GM21360 (cell line): ENCODE measurements around the gene WDR82.

Experiments used
- ATAC-seq: cut with Tn5 transposase; IDR thresholded peaks from one replicate; pipeline ENCODE4 v1.9.1; 2021; ENCODE audit warnings: mild to moderate bottlenecking, moderate library complexity; ENCODE audit not compliant: unreplicated experiment

WDR82 gene

GRCh38 chr3:52238761-52239701 is 39.4 kb downstream of the WDR82 start, which contains the start of gene TWF2:
Gene TWF2, minus strand, starts transcription at chr3:52239158. Its CDS starts 142 bp downstream, at chr3:52239016.
- peak; percentile 66 for ATAC-seq

GRCh38 chr3:52238193-52238760 is 40.2 kb downstream of the WDR82 start:
- peak; percentile 2 for ATAC-seq

- ATAC-seq: no peak
These were observed 40.7 kb downstream of the WDR82 start for GRCh38 chr3:52237657-52238172.

- ATAC-seq: no peak
These were observed 41.3 kb downstream of the WDR82 start for GRCh38 chr3:52237006-52237656.

GRCh38 chr3:52236424-52236886 is 42.0 kb downstream of the WDR82 start:
- ATAC-seq: no peak

DNA sequence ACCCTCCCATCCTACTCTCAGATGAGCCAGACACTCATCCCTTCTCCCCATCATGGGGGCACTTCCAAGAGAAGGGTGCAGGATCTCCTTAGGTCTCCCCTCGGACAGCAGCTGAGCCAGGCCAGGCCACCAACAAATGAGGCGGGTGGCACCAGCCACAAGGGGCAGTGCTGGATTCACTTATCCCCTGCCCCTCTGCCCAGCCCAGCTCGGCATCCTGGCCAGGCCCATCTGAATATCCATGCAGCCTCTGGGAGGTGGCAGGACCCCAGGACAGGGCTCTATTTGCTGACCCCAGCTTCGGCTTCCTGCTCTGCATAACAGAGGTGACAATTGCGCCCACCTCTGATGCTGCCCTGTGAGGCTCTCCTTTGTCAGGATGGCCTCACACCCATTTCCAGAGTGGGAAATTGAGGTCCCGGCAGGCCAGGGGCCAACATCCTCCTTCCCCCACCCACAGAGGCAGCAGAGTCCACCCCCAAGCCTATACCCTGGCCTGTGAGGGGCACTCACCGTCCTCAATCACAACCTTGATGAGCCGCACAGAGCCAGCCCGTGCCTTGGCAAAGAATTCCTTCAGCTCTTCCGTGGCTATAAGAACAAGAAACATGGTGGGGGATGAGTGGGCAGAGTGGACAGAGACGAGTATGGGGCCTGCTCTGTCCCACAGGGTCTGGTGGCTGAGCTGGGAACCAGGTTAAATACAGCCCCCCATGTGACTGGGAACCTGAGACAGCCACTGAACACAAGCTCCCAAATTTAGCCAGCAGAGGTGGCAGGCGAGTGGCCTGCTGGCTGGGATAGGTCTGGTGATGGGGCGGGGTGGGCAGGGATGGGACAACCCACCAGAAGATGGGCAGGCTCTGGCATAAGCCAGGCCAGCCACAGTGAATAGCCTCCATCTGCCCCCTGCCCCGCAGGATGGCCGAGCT is 43.7 kb downstream of the WDR82 start:
- no peak for ATAC-seq

DNA sequence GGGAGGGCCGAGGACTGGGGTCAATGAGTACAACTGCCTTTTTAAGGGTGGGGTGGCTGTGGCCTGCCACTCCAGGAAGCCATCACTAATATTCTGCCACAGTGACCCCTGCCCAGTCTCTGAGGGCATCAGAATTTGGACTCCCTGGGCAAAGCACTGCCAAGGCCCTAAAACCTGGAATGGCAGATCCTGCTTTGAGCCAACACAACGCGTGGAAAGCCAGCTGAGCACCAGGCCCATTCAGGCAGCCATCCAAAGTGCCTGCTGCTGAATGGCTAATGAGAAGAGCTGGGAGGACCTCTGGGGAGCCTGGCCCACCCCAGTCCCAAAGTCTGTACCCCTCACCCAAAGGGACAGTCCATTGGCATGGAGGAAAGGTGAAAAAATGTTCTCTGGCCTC is 44.5 kb downstream of the WDR82 start:
- no peak for ATAC-seq

DNA sequence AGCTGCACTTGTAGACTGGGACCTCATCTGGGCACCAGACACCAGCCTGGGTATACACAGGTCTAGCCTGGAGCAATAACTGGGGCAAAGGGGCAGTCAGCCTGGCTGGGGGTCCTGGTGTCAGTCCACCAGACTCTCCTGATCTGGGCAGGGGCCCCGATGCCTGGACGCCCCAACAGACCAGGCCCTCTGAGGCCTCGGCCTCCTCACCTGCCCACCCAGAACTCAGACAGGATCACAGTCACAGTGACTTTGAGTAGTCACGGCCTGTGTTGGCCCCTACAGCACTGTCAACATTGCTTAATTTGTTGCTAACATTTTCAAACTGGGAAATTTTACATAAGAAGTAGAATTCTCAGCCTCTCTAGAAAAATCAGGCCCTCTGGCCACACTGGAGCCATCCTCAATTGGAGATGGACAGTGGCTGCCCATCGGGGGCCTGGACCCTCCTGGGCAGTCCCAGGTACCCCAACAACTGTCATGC is 45.3 kb downstream of the WDR82 start:
- ATAC-seq: no peak

DNA sequence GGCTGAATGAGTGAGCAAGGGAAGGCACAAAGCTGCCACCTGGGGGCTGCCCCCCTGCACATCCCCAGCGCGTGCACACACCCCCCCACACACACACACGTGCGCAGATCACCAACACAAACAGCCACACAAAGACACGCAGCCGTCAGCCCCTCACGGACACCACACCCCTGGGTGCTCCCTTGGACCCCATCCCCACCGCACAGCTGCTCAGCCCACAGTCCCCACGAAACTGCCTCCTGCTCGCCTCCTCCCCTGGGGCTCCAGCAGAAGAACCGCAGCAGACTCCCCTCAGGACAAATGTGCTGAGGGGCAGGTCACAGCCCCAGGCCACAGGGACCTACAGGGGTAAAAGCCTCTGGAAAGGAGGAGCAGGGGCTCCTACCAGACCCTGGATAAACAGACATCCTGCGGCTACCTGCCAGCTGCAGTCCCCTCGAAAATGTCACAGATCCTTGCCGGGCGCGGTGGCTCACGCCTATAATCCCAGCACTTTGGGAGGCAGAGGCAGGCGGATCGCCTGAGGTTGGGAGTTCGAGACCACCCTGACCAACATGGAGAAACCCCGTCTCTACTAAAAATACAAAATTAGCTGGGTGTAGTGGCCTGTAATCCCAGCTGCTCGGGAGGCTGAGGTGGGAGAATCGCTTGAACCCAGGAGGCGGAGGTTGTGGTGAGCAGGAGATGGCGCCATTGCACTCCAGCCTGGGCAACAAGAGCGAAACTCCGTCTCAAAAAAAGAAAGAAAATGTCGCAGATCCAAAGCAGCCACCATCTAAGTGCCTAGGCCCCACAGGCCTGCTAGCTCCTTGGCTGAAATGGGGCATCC is 46.0 kb downstream of the WDR82 start:
- ATAC-seq: no peak

DNA sequence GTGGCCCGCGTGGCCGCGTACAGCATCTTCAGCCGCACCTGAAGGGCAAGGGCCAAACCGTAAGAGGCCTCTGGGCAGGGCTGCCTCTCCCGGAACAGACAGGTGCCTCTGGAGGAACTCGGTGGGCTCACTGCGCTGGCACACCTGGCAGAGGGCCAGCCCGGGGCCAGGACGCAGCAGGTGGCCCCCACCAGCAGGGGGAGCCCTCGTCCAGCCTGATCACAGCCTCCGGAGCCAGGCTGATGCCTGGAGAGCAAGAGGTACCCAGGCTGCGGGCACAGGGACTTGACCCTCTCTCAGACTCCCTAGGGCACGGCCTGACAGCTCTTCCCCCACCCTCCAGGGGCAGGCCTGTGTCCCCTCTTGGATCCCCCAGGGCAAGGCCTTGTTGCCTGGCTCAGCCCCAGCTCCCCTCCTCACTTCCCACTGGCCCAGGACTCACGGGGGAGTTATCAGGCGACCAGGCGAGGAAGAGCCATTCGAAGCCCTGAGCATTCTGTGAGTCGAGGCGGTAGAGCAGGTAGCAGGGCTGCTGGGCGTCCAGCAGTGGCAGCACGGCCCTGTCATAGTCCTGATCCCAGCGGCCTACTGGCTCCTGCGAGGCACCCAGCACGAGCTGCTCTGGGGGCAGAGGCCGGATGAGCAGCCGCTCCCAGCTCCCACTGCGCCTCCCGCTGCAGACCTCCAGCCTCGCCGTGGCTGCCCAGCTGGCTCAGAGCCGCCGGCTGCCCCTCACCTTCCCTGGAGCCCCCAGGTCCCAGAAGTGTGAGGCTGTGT is 46.8 kb downstream of the WDR82 start:
- ATAC-seq: no peak

- no peak for ATAC-seq
These were observed 47.5 kb downstream of the WDR82 start for GRCh38 chr3:52230889-52231499.

DNA sequence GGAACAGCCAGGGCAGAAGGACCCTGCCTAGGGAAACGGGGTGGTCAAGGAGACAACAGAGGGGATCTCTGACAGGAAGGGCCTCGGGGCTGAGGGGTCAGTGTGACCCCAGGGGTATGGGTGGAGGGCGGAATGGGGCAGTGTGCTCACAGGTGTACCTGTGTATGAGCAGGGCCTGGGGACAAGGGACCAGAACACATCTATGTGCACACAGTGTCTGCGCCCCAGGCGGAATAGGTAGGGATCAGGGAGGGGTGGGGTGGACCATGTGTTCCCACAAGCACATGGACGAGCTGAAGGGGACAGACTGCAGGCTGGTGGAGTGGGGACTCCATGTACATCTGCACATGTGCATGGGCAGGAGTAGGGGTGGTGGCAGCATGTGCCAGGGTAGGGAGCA is 48.0 kb downstream of the WDR82 start:
- ATAC-seq: no peak

DNA sequence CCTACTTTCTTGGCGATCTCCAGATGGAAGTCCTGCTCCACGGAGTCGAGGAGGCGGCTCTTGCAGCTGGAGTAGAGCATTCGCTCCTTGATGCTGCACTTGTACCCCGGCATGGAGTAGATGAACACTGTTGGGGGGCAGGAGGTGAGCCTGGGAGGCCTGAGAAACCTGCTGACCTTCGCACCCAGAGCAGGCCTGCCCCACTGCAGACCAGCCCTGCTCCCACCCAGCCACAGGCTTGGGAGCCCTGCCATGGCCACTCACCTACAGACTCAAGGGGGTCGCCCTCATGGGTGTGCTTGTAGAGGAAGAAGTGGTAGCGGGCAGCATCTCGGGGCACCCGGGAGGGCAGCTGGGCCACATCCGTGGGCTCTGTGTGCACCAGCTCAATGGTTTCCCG is 48.8 kb downstream of the WDR82 start:
- ATAC-seq: no peak

- ATAC-seq: no peak
These were observed 49.6 kb downstream of the WDR82 start for GRCh38 chr3:52228751-52229291.

DNA sequence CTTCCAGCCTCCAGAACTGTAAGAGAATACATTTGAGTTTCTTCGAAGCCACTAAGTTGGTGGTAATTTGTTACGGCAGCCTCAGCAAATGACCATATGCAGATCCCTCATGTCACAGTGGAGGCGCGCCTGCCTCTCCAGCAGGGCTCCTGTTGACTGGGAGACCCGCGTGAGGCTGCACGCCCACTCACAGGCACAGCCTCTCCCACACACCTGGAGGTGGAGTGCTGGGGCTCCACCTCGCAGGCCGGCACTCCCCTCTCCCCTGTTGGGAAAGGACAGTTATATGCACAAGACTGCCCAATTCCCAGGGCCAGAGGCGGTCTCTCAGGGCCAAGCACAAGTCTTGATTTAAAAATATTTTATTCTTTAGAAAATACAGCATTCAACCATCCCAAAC is 50.2 kb downstream of the WDR82 start:
- no peak for ATAC-seq

GRCh38 chr3:52227766-52228165 is 50.7 kb downstream of the WDR82 start:
- ATAC-seq: no peak

DNA sequence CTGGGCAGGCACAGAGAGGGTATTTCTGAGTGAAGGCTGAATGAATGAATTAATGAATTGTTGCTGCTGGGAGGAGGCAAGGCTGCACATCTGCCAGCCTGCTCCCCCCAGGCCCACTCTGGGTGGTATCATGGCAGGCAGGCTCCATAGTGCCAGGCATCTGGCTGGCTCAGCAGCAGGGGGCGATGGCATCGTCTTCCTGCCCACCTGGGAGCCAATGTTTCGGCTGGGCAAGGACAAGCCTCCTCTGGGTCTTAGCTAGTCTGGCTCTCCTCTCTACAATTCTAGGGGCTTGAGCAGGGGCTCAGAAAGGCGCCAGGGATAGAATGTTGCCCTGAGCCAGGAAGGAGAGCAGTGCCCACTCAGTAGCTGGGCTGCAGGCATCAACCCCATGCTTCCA is 51.3 kb downstream of the WDR82 start:
- ATAC-seq: no peak
